Erythroblast (primary cell): ENCODE data around the gene SMURF2.

Experiments
- GATA1 ChIP-seq: IDR thresholded peaks from 2 replicates; pipeline ENCODE4 v1.6.1; 2011; ENCODE audit warnings: low read depth, mild to moderate bottlenecking, control low read depth, low read length, moderate library complexity
- POLR2A ChIP-seq: IDR thresholded peaks from 2 replicates; pipeline ENCODE4 v1.6.1; 2011; ENCODE audit warnings: mild to moderate bottlenecking, low read length

DNA sequence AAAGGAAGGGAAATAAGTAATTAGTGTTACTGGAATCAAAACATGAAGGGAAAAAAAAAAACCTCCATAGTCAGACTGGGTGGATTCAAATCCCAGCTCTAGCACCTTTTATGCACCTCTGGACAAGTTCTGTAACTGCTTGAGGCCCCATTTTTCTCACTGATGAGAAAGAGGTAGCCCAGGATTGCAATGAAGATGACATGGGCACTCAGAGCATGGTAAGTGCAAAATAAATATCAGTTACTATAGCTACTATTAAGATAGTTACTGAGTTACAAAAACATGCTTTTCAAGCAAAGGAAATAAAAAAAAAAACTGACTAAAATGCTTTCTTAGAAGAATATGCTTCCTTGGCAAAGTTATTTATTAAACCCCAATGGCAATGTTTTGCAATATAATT, 96.5 kb downstream of the SMURF2 start:
- TF ChIP-seq POLR2A (no peak), GATA1 (no peak)
